Cardiac muscle cell (in vitro differentiated cells and primary cell): ENCODE measurements around the gene CXCL1. TPM values are rescaled to one million over a fixed set of nuclear protein-coding genes. Genes with fewer than 3 reads are reported as not detected.

Experiments used
- DNase-seq, 2 donors: peaks; one replicate each; pipeline versions ENCODE4 v3.0.0 to v3.0.0-alpha.2; 2010 to 2017; ENCODE audit warnings: low read depth in 1 of 2, low spot score in 1 of 2
- H3K27ac ChIP-seq: fragments of 200-600 bp; sonication (generic); 2 replicates; pipeline ENCODE4 v1.5.1; 2016
- H3K27me3 ChIP-seq: fragments of 200-600 bp; sonication (generic); 2 replicates; pipeline ENCODE4 v1.6.0; 2016; ENCODE audit warnings: control low read depth
- H3K36me3 ChIP-seq: fragments of 200-600 bp; sonication (generic); 2 replicates; pipeline ENCODE4 v1.5.1; 2016; ENCODE audit warnings: control low read depth
- H3K4me1 ChIP-seq: fragments of 200-600 bp; sonication (generic); 2 replicates; pipeline ENCODE4 v1.8.1; 2017; ENCODE audit warnings: low read depth, mild to moderate bottlenecking, mixed run types
- H3K4me3 ChIP-seq: fragments of 200-600 bp; sonication (generic); 2 replicates; pipeline ENCODE4 v1.5.1; 2016; ENCODE audit warnings: mild to moderate bottlenecking
- H3K9me3 ChIP-seq: fragments of 200-600 bp; sonication (generic); 2 replicates; pipeline ENCODE4 v1.5.1; 2017; ENCODE audit warnings: low read depth, mild to moderate bottlenecking, control low read depth
- polyA plus RNA-seq: library from polyadenylated mRNA; unstranded; fragments of >200 nt; fragmentation: Nextera tagmentation; extraction: Ambion mirVana; gene quantifications from 2 replicates; pipeline ENCODE4 v1.2.1, GENCODE V29; 2016
- total RNA-seq: library from RNA; depleted of rRNA; stranded (reverse); fragments of >200 nt; gene quantifications from 2 replicates; pipeline ENCODE4 v1.2.3, GENCODE V29; 2016
- TF ChIP-seq, protein P1 (sequence below): IDR thresholded peaks from 2 replicates; pipeline ENCODE4 v1.5.1; 2012; ENCODE audit warnings: low read depth, mild to moderate bottlenecking, low read length

Gene CXCL1
- total and polyA plus RNA-seq, 2 experiments from 2014 or later: not detected

DNA sequence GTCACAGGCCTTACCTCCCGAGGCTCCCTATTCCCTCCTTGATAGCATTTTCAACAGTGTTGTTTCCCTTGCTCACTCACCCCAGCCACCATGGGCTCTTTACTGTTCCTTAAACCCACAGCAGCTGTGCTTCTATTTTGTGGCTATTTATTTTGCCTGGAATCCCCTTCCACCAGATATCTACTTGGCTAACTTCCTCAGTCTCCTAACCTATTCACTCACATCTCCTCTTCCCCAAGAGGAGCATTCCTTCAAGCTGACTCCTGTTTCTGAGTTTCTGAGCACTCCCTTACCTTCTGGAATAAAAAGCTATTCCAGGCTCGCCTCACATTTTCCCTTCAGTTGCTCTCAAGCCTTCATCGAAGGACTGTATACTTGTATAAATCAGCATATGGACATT is 50.5 kb downstream of the CXCL1 start:
- Histone ChIP-seq H3K27ac (no peak overlapping the region), H3K4me1 (no peaks in the 10 kb centered on the region), H3K9me3 (no peaks in the 10 kb centered on the region), H3K27me3 (no peaks in the 10 kb centered on the region), H3K4me3 (no peak overlapping the region), H3K36me3 (no peaks in the 10 kb centered on the region)
- DNase-seq: no peak
- TF ChIP-seq, protein P1, sequence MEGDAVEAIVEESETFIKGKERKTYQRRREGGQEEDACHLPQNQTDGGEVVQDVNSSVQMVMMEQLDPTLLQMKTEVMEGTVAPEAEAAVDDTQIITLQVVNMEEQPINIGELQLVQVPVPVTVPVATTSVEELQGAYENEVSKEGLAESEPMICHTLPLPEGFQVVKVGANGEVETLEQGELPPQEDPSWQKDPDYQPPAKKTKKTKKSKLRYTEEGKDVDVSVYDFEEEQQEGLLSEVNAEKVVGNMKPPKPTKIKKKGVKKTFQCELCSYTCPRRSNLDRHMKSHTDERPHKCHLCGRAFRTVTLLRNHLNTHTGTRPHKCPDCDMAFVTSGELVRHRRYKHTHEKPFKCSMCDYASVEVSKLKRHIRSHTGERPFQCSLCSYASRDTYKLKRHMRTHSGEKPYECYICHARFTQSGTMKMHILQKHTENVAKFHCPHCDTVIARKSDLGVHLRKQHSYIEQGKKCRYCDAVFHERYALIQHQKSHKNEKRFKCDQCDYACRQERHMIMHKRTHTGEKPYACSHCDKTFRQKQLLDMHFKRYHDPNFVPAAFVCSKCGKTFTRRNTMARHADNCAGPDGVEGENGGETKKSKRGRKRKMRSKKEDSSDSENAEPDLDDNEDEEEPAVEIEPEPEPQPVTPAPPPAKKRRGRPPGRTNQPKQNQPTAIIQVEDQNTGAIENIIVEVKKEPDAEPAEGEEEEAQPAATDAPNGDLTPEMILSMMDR: no peak

Other genes with a start within 250 kb of the CXCL1 start
- gene RASSF6, start 249.0 kb upstream of the CXCL1 start, total RNA-seq: not detected in 2 replicates
- gene RASSF6, start 249.0 kb upstream of the CXCL1 start, polyA plus RNA-seq: not detected in 2 replicates
- gene CXCL8, start 128.8 kb upstream of the CXCL1 start, total RNA-seq: not detected in 2 replicates
- gene CXCL8, start 128.8 kb upstream of the CXCL1 start, polyA plus RNA-seq: not detected in 2 replicates
- gene CXCL6, start 32.7 kb upstream of the CXCL1 start, total RNA-seq: not detected in 2 replicates
- gene CXCL6, start 32.7 kb upstream of the CXCL1 start, polyA plus RNA-seq: not detected in 2 replicates
- gene PF4V1, start 16.1 kb upstream of the CXCL1 start, total RNA-seq: not detected in 2 replicates
- not detected in 2 replicates for gene PF4V1, start 16.1 kb upstream of the CXCL1 start, polyA plus RNA-seq
- gene PF4, start 112.6 kb downstream of the CXCL1 start, total RNA-seq: not detected in 2 replicates
- gene PF4, start 112.6 kb downstream of the CXCL1 start, polyA plus RNA-seq: not detected in 2 replicates
- gene PPBP, start 118.8 kb downstream of the CXCL1 start, total RNA-seq: not detected in 2 replicates
- gene PPBP, start 118.8 kb downstream of the CXCL1 start, polyA plus RNA-seq: not detected in 2 replicates
- not detected in 2 replicates for gene CXCL5, start 129.3 kb downstream of the CXCL1 start, total RNA-seq
- not detected in 2 replicates for gene CXCL5, start 129.3 kb downstream of the CXCL1 start, polyA plus RNA-seq
- not detected in 2 replicates for gene CXCL3, start 169.3 kb downstream of the CXCL1 start, total RNA-seq
- 0.26 TPM in 1 of 2 replicates, not detected in the other for gene CXCL3, start 169.3 kb downstream of the CXCL1 start, polyA plus RNA-seq
- gene CXCL2, start 229.8 kb downstream of the CXCL1 start, total RNA-seq: not detected in 2 replicates
- gene CXCL2, start 229.8 kb downstream of the CXCL1 start, polyA plus RNA-seq: not detected in 2 replicates